K562 (cell line): ENCODE data around the gene MANEAL. TPM values are rescaled to one million over a fixed set of nuclear protein-coding genes. Genes with fewer than 3 reads are reported as not detected.

ENCODE experiments used
- ATAC-seq: fragments of 200-7000 bp; cut with Tn5 transposase; 3 replicates; pipeline ENCODE4 v1.9.1; 2020; ENCODE audit warnings: moderate library complexity
- BruUV-seq: library from RNA; stranded (reverse); fragments of 400-500 nt; replicated peaks from 2 replicates; lab custom pipeline; 2021; lab: Mats Ljungman, UMichigan
- CTCF ChIA-PET: fragments of 300-600 bp; formaldehyde crosslinking; extraction: SDS; loops from one replicate; lab custom pipeline; 2021; ENCODE audit warnings: low intra/inter-chr PET ratio; lab: Yijun Ruan, JAX
- POLR2A ChIA-PET: fragments of 300-600, 350-650 bp; sonication (Branson Sonifier 250); formaldehyde crosslinking; extraction: SDS; loops from one replicate; lab custom pipeline; 2021; ENCODE audit warnings: antibody characterized with exemption, inconsistent platforms; lab: Yijun Ruan, JAX
- DNase-seq, 4 experiments: peaks; one replicate each; pipeline versions ENCODE4 v3.0.0 to v3.0.0-alpha.2; 2011 to 2018; ENCODE audit warnings: low spot score in 3 of 4, mixed read lengths in 3 of 4; ENCODE audit errors: extremely low read depth in 1 of 4
- FAIRE-seq: peaks from 2 replicates; lab custom pipeline; 2011; peaks lifted over from hg19 to GRCh38; lab: Jason Lieb, UNC
- H2AFZ ChIP-seq: 2 replicates; pipeline ENCODE4 v1.6.0; 2011; ENCODE audit warnings: low read depth, low read length, control low read depth, inconsistent platforms
- H3K27ac ChIP-seq: fragments of 200-600 bp; 3 replicates; pipeline ENCODE4 v1.8.0; 2011; ENCODE audit warnings: low read depth, mild to moderate bottlenecking, control low read depth, inconsistent platforms, low read length, moderate library complexity, mixed read lengths; ENCODE audit errors: extremely low read depth
- H3K27me3 ChIP-seq, 2 experiments: fragments of 300-600 bp in 1 of 2; 2 replicates in 1 of 2; 3 replicates in 1 of 2; pipeline versions ENCODE4 v1.6.0 to v1.8.0; 2011; ENCODE audit warnings: inconsistent platforms in 2 of 2, low read length in 2 of 2, mild to moderate bottlenecking in 1 of 2, mixed read lengths in 1 of 2, moderate library complexity in 1 of 2; ENCODE audit not compliant: control insufficient read depth in 2 of 2, insufficient read depth in 2 of 2
- H3K36me3 ChIP-seq: fragments of 300-600 bp; 3 replicates; pipeline ENCODE4 v1.8.0; 2011; ENCODE audit warnings: mild to moderate bottlenecking, low read length, inconsistent platforms; ENCODE audit not compliant: control insufficient read depth, insufficient read depth
- H3K4me1 ChIP-seq, 2 experiments: fragments of 200-600 bp in 1 of 2; replicated peaks in 1 of 2; 2 replicates in 1 of 2; 3 replicates in 1 of 2; pipeline versions ENCODE4 v1.5.1 to v1.8.0; 2011; ENCODE audit warnings: inconsistent platforms in 2 of 2, low read length in 2 of 2, mild to moderate bottlenecking in 1 of 2, mixed read lengths in 1 of 2, moderate library complexity in 1 of 2; ENCODE audit not compliant: control insufficient read depth in 2 of 2, insufficient read depth in 2 of 2
- H3K4me2 ChIP-seq: 2 replicates; pipeline ENCODE4 v1.6.1; 2011; ENCODE audit warnings: low read length, control low read depth, inconsistent platforms, mixed read lengths; ENCODE audit not compliant: insufficient read depth
- H3K4me3 ChIP-seq: fragments of 200-600 bp; sonication (generic), shearing (Covaris generic); 2 replicates; pipeline ENCODE4 v1.5.1; 2016; ENCODE audit warnings: control low read depth, inconsistent platforms
- H3K79me2 ChIP-seq: fragments of 200-600 bp; 3 replicates; pipeline ENCODE4 v1.8.0; 2011; ENCODE audit warnings: low read length, inconsistent platforms; ENCODE audit not compliant: control insufficient read depth, insufficient read depth
- H3K9ac ChIP-seq, 2 experiments: 2 replicates each; pipeline versions ENCODE4 v1.6.0 to v1.6.1; 2011; ENCODE audit warnings: low read depth in 2 of 2, low read length in 2 of 2, control low read depth in 1 of 2, inconsistent platforms in 1 of 2, mild to moderate bottlenecking in 1 of 2, mixed read lengths in 1 of 2; ENCODE audit not compliant: insufficient read depth in 1 of 2
- H3K9me1 ChIP-seq: one replicate; pipeline ENCODE4 v1.6.0; 2011; ENCODE audit warnings: inconsistent platforms, mild to moderate bottlenecking, low read length, moderate library complexity; ENCODE audit not compliant: control insufficient read depth, insufficient read depth
- H3K9me3 ChIP-seq: replicated peaks from 2 replicates; pipeline ENCODE4 v1.5.1; 2011; ENCODE audit warnings: low read depth, low read length, inconsistent platforms; ENCODE audit not compliant: control insufficient read depth, insufficient read depth
- H4K20me1 ChIP-seq: replicated peaks from 2 replicates; pipeline ENCODE4 v1.6.1; 2011; ENCODE audit warnings: low read length, inconsistent platforms, mixed read lengths; ENCODE audit not compliant: control insufficient read depth, insufficient read depth
- ARHGAP35 ChIP-seq: fragments of 450-650 bp; IDR thresholded peaks from 2 replicates; pipeline ENCODE4 v1.6.1; 2018; ENCODE audit not compliant: partially characterized antibody
- DIDO1 ChIP-seq: fragments of 450-650 bp; IDR thresholded peaks from 2 replicates; pipeline ENCODE4 v1.6.1; 2016; ENCODE audit warnings: low read depth, missing biosample characterization, missing genetic modification characterization
- EGR1 ChIP-seq: fragments of 450-650 bp; conservative IDR thresholded peaks from 2 replicates; pipeline ENCODE4 v1.6.1; 2017; ENCODE audit warnings: mild to moderate bottlenecking
- GATA2 ChIP-seq: sonication (generic); formaldehyde crosslinking; IDR thresholded peaks from 2 replicates; pipeline ENCODE4 v1.4.0; 2020; ENCODE audit warnings: mild to moderate bottlenecking, missing genetic modification reagents
- MXI1 ChIP-seq: IDR thresholded peaks from 2 replicates; pipeline ENCODE4 v1.6.1; 2011; ENCODE audit warnings: low read depth, mild to moderate bottlenecking, improper control_type of control experiment, low read length
- NR1H2 ChIP-seq: sonication (generic); formaldehyde crosslinking; IDR thresholded peaks from 2 replicates; pipeline ENCODE4 v1.4.0; 2020; ENCODE audit warnings: mild to moderate bottlenecking, missing genetic modification reagents
- POLR3G ChIP-seq: IDR thresholded peaks from 2 replicates; pipeline ENCODE4 v1.6.1; 2011; ENCODE audit not compliant: insufficient read length, insufficient replicate concordance; ENCODE audit errors: extremely low read depth
- SREBF2 ChIP-seq: sonication (generic); formaldehyde crosslinking; IDR thresholded peaks from 2 replicates; pipeline ENCODE4 v1.4.0; 2020; ENCODE audit warnings: mild to moderate bottlenecking, missing genetic modification reagents
- SRF ChIP-seq, 2 experiments: fragments of 250-450, 450-650 bp in 1 of 2; sonication (Bioruptor Pico) in 1 of 2; sonication (generic) in 1 of 2; formaldehyde crosslinking; IDR thresholded peaks; 2 replicates each; pipeline versions ENCODE4 v1.5.0 to v1.5.1; 2020 to 2022; ENCODE audit warnings: mild to moderate bottlenecking in 1 of 2, missing genetic modification reagents in 1 of 2
- ZFX ChIP-seq: sonication (generic); formaldehyde crosslinking; IDR thresholded peaks from 2 replicates; pipeline ENCODE4 v1.8.0; 2022; ENCODE audit warnings: mild to moderate bottlenecking, missing genetic modification reagents, moderate library complexity
- ZNF165 ChIP-seq: fragments of 250-450 bp; sonication (Bioruptor Pico); IDR thresholded peaks from 2 replicates; pipeline ENCODE4 v1.4.0; 2020; ENCODE audit warnings: borderline replicate concordance
- ZNF316 ChIP-seq: fragments of 450-650 bp; IDR thresholded peaks from 2 replicates; pipeline ENCODE4 v1.6.1; 2016
- WGBS: fragments of 100-300 bp; shearing (Covaris generic); methylation state at CpG from one replicate; pipeline ENCODE4 v1.1.6; 2016; ENCODE audit warnings: low coverage, mixed read lengths; ENCODE audit not compliant: insufficient coverage; ENCODE audit errors: missing lambda C conversion rate; 5-methylcytosine and 5-hydroxymethylcytosine counted together
- in situ Hi-C: fragments of 300-500 bp; cut with MboI; formaldehyde crosslinking; loops from 4 replicates; pipeline ENCODE4 v1.15.0; 2018; ENCODE audit warnings: inconsistent platforms, mixed read lengths
- intact Hi-C: fragments of 100-400 bp; cut with micrococcal nuclease; formaldehyde crosslinking; loops from 2 replicates; pipeline ENCODE4 v1.14.2; 2022
- polyA plus RNA-seq, 8 experiments: library from polyadenylated mRNA; depleted of rRNA in 4 of 8; stranded (reverse) in 5 of 8; unstranded in 3 of 8; fragments of >200 nt; fragmentation: Nextera tagmentation in 2 of 8; fragmentation: Illumina TruSeq in 1 of 8; extraction: Ambion mirVana in 2 of 8; extraction: Trizol in 1 of 8; gene quantifications; 2 replicates each; pipeline versions ENCODE4 v1.2.1 to v1.2.3, GENCODE V29; 2011 to 2014; ENCODE audit warnings: inconsistent platforms in 1 of 8, missing spikeins in 1 of 8
- total RNA-seq, 7 experiments: library from RNA; depleted of rRNA in 6 of 7; stranded (reverse); fragments of >200 nt in 6 of 7; fragmentation: Illumina TruSeq in 2 of 7; extraction: Trizol in 2 of 7; gene quantifications; 2 replicates each; pipeline versions ENCODE4 v1.2.1 to v1.2.3, GENCODE V29; 2011 to 2021; ENCODE audit warnings: low replicate concordance in 1 of 7
- TF ChIP-seq, protein P1 (sequence below), 2 experiments: fragments of 450-650 bp; conservative IDR thresholded peaks; 2 replicates each; pipeline ENCODE4 v1.6.1; 2017; ENCODE audit warnings: mild to moderate bottlenecking in 2 of 2, moderate library complexity in 2 of 2
- TF ChIP-seq, protein P2 (sequence below): IDR thresholded peaks from 2 replicates; pipeline ENCODE4 v1.6.1; 2011; ENCODE audit not compliant: insufficient read length; ENCODE audit errors: extremely low read depth
- TF ChIP-seq, protein P3 (sequence below): fragments of 450-650 bp; formaldehyde crosslinking; IDR thresholded peaks from 2 replicates; pipeline ENCODE4 v1.4.0; 2022; ENCODE audit warnings: missing genetic modification characterization
- TF ChIP-seq, protein P4 (sequence below): sonication (generic); formaldehyde crosslinking; IDR thresholded peaks from 2 replicates; pipeline ENCODE4 v1.8.0; 2022; ENCODE audit warnings: missing genetic modification reagents, mild to moderate bottlenecking, moderate library complexity, borderline replicate concordance

The MANEAL gene
- total and polyA plus RNA-seq, 9 of the 15 experiments (the other 6 are each of a cell fraction or from before 2014, with no cell fraction given): 0.37 to 3.2 (median 1.2) TPM

DNA sequence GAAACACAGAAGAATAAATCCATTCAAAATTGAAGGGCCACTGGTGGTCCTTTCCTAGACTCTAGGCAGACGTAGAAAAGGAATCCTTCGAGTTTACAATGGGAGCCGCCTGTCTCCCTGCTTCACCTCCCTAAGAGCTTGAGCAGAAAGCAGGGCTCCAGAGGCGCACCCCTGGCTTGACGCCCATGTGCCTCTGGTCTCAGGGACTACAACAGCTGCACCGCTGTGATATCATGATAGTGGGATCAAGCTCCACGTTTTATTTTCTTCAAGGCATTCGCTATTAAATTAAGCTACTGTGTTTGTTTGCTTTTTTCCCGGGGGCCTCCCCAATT is 13.5 kb downstream of the MANEAL start:
- Histone ChIP-seq H4K20me1 (peaks cover 13% of the 10 kb centered on the region), H3K4me2 (peak overlapping the region; percentile 90), H3K9ac (peak overlapping the region; percentile 87 to 98), H2AFZ (peak overlapping the region; percentile 55), H3K4me3 (peak overlapping the region; percentile 93), H3K36me3 (peaks cover 73% of the 10 kb centered on the region), H3K79me2 (peaks cover 52% of the 10 kb centered on the region), H3K9me3 (no peaks in the 10 kb centered on the region), H3K9me1 (peaks cover 3% of the 10 kb centered on the region), H3K4me1 (peaks cover 18 to 25% of the 10 kb centered on the region in 2 experiments; a peak in 4 of 5 replicates), H3K27me3 (no peaks in the 10 kb centered on the region), H3K27ac (peak overlapping the region; percentile 78)
- in situ Hi-C loops: no loop called here
- no TSS peak for BruUV-seq
- CTCF ChIA-PET: no interaction called here
- DNase-seq (peak; percentile 56 to 63 (median 57)), ATAC-seq (no peak), FAIRE-seq (no peak)
- POLR2A ChIA-PET: interaction anchor here (0.5 to 2.3 kb wide), 7 partner anchors 9 to 133 kb away, joined by 3 to 18 read pairs (median 4); partner anchors contain the start of gene MTF1
- intact Hi-C loops: no loop called here
- WGBS: under 1% methylated on average over 9 of the region's 9 CpGs
- TF ChIP-seq, protein P1, sequence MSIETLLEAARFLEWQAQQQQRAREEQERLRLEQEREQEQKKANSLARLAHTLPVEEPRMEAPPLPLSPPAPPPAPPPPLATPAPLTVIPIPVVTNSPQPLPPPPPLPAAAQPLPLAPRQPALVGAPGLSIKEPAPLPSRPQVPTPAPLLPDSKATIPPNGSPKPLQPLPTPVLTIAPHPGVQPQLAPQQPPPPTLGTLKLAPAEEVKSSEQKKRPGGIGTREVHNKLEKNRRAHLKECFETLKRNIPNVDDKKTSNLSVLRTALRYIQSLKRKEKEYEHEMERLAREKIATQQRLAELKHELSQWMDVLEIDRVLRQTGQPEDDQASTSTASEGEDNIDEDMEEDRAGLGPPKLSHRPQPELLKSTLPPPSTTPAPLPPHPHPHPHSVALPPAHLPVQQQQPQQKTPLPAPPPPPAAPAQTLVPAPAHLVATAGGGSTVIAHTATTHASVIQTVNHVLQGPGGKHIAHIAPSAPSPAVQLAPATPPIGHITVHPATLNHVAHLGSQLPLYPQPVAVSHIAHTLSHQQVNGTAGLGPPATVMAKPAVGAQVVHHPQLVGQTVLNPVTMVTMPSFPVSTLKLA (conservative IDR thresholded peaks at IDR 0.05): peak; percentile 50 to 66; a peak in 3 of 4 replicates
- no peak for TF ChIP-seq ZNF165
- no peak for TF ChIP-seq SRF (CRISPR knock-in tag; IDR thresholded peaks at IDR 0.05)
- peak; percentile 34; the same call in 1 of the 2 replicates for TF ChIP-seq GATA2 (CRISPR knock-in tag)
- TF ChIP-seq NR1H2 (CRISPR knock-in tag): no peak
- TF ChIP-seq ARHGAP35: no peak
- TF ChIP-seq ZNF316: no peak
- no peak for TF ChIP-seq POLR3G
- TF ChIP-seq ZFX (CRISPR knock-in tag): no peak
- TF ChIP-seq, protein P2, sequence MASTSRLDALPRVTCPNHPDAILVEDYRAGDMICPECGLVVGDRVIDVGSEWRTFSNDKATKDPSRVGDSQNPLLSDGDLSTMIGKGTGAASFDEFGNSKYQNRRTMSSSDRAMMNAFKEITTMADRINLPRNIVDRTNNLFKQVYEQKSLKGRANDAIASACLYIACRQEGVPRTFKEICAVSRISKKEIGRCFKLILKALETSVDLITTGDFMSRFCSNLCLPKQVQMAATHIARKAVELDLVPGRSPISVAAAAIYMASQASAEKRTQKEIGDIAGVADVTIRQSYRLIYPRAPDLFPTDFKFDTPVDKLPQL: no peak
- TF ChIP-seq, protein P3, sequence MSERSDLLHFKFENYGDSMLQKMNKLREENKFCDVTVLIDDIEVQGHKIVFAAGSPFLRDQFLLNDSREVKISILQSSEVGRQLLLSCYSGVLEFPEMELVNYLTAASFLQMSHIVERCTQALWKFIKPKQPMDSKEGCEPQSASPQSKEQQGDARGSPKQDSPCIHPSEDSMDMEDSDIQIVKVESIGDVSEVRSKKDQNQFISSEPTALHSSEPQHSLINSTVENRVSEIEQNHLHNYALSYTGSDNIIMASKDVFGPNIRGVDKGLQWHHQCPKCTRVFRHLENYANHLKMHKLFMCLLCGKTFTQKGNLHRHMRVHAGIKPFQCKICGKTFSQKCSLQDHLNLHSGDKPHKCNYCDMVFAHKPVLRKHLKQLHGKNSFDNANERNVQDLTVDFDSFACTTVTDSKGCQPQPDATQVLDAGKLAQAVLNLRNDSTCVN: no peak
- 0 out of 2 replicates have a peak, but pooled peaks have one; percentile 9 for TF ChIP-seq MXI1
- 0 out of 2 replicates have a peak, but pooled peaks have one; percentile 54 for TF ChIP-seq SREBF2 (CRISPR knock-in tag)
- no peak for TF ChIP-seq DIDO1 (tag)
- no peak for TF ChIP-seq EGR1
- TF ChIP-seq, protein P4, sequence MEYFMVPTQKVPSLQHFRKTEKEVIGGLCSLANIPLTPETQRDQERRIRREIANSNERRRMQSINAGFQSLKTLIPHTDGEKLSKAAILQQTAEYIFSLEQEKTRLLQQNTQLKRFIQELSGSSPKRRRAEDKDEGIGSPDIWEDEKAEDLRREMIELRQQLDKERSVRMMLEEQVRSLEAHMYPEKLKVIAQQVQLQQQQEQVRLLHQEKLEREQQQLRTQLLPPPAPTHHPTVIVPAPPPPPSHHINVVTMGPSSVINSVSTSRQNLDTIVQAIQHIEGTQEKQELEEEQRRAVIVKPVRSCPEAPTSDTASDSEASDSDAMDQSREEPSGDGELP (CRISPR knock-in tag): peak; percentile 66; the same call in 1 of the 2 replicates
